Stimulated activated CD4-positive, alpha-beta T cell treated with anti-CD3 and anti-CD28 coated beads, TNF-alpha, amount 100 ng/mL, for 4 hours (primary cell): Measurements from ENCODE around the gene POFUT1.
"Not testable (repeated sequence)": the region's sequence is repeated elsewhere in the genome, so short reads cannot be mapped to it uniquely, and the experiment has no call there.

Source experiments
- DNase-seq, 3 experiments: peaks; one replicate each; pipeline ENCODE4 v3.0.0-alpha.2; 2020; ENCODE audit warnings: low read depth in 3 of 3

The POFUT1 gene

GRCh38 chr20:32207626-32208498 is at the start of gene POFUT1, which contains the start of gene PLAGL2:
POFUT1 (plus strand) TSS chr20:32207880; CDS start chr20:32207942, 62 bp downstream.
PLAGL2 (minus strand) TSS chr20:32207743; CDS start chr20:32202178, 5,565 bp downstream.
- DNase-seq: peak; percentile 79 to 88 (median 84)

- DNase-seq: no peak
These were observed 49.3 kb upstream of the POFUT1 start for GRCh38 chr20:32158351-32158750.

GRCh38 chr20:32158943-32159660 is 48.6 kb upstream of the POFUT1 start:
- no peak for DNase-seq

GRCh38 chr20:32159766-32160221 is 47.9 kb upstream of the POFUT1 start:
- no peak for DNase-seq

- no peak for DNase-seq
These were observed 47.3 kb upstream of the POFUT1 start for GRCh38 chr20:32160341-32160740.

GRCh38 chr20:32162351-32162750 is 45.3 kb upstream of the POFUT1 start:
- no peak for DNase-seq

GRCh38 chr20:32163951-32164350 is 43.7 kb upstream of the POFUT1 start:
- no peak for DNase-seq

GRCh38 chr20:32164984-32165735 is 42.5 kb upstream of the POFUT1 start:
- DNase-seq: no peak

- no peak for DNase-seq
These were observed 41.7 kb upstream of the POFUT1 start for GRCh38 chr20:32165836-32166545.

- DNase-seq: no peak
These were observed 40.1 kb upstream of the POFUT1 start for GRCh38 chr20:32167552-32167951.

- no peak for DNase-seq
These were observed 39.3 kb upstream of the POFUT1 start for GRCh38 chr20:32168184-32168910.

GRCh38 chr20:32177696-32178095 is 30.0 kb upstream of the POFUT1 start:
- not testable (repeated sequence) for DNase-seq

- no peak for DNase-seq
These were observed 28.2 kb upstream of the POFUT1 start for GRCh38 chr20:32179515-32179914.

GRCh38 chr20:32179934-32180333 is 27.7 kb upstream of the POFUT1 start:
- DNase-seq: no peak

GRCh38 chr20:32181606-32182005 is 26.1 kb upstream of the POFUT1 start:
- no peak for DNase-seq

GRCh38 chr20:32183947-32184635 is 23.6 kb upstream of the POFUT1 start:
- DNase-seq: no peak

- no peak for DNase-seq
These were observed 22.6 kb upstream of the POFUT1 start for GRCh38 chr20:32184961-32185603.

GRCh38 chr20:32186506-32186905 is 21.2 kb upstream of the POFUT1 start:
- no peak for DNase-seq

- no peak for DNase-seq
These were observed 19.1 kb upstream of the POFUT1 start for GRCh38 chr20:32188376-32189122.
